GM18505 (cell line): ENCODE measurements around the gene MKI67.

Experiments
- ATAC-seq: cut with Tn5 transposase; IDR thresholded peaks from one replicate; pipeline ENCODE4 v1.9.1; 2021; ENCODE audit not compliant: unreplicated experiment
- POLR2A ChIP-seq: IDR thresholded peaks from 4 replicates; pipeline ENCODE4 v1.6.1; 2011; ENCODE audit warnings: borderline replicate concordance; ENCODE audit not compliant: insufficient read depth, insufficient read length; ENCODE audit errors: extremely low read depth

Gene MKI67

DNA sequence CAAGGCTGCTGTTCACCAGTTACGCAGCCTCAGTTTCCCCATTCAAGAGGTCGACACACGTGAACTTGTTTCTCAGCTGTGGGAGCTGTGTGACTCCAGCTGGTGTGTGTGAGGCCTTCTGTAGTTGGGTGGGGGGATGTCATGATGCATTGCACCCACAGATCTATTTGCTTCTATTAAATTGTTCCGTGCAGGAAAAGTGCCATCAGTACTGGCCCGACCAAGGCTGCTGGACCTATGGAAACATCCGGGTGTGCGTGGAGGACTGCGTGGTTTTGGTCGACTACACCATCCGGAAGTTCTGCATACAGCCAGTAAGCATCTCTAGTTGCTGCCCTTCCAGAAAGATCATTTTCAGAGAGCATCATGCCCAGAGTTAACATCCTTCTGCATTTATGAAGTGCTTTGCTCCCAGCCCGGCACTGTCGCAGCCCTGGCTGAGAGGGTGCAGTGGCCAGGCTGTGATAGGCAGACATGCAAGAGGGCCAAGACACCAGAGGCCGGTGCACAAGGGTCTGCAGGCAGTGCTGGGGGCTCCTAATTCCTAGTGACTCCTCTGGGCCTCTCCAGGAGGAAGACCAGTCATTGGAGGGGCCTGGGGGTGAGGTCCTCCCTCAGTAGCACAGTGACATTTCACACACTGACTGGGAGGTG lies 60.2 kb downstream of the MKI67 start:
- TF ChIP-seq POLR2A: no peak
- ATAC-seq: no peak

DNA sequence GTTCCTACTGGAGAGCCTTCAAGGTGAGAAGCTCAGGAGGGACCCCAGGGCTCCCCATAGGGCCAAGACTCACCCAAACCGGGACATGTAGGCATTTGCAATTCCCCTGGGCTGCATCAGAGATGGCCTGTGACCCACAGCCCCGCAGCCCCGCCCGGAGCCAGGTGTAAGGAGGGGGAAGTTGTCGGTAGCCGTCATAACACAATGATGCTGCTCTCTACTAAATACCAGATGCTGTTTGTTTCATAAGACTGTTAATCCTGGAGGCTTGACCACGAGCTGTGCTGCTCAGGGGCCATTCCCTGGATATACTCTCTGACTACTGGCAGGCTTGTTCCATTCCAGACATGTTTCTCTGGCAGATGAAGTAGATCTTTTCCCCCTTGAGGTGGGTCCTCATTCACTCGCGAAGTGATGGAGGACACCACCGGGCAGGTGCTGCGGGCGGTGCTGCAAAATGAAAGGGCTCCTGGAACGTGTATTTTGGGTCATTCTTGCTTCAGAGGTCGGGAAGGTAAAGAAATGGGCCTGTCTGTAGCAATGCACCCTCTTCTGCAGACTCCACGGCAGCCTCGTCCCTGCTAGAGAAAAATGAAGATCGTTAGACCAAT lies 61.1 kb downstream of the MKI67 start:
- peak; percentile 33 for ATAC-seq
- TF ChIP-seq POLR2A: no peak

DNA sequence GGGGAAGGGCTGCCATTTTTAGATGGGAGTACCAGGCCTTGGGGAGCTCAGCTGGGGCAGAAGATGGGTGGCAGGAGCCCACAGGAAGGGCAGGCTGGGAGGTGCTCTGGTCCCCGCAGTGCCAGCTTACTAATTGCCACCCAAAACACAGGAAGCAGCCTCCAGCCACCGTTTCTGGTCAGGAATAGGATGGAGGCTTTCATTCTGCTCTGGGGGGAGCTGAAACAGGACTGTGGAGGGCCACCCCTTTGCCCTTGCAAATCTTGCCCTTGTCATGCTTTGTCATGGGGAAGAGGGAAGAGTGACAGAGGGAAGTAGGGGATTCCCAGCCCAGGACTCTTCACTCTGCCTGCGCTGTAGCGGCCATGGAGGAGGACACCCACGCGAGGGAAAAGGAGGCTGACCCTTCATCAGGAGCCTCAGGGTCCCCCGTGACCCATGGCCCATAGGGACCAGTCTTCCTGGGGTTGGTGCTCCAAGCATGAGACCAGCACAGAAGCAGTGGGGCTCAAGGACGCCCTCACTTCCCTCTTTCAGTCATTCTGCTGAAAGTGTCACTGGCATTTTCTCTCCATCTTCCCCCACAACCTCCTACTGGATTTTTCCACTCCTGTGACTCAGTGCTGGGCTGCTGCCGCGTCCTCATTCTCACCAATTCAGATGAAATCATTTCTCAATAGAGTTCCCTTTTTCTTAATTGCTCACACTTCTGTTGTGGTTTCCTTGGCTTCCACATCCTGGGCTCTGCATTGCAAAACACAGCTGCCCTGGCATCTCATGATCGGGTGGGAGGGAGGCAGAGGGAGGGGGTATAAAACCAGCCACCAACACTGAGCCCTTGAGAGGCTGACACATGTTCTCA lies 61.9 kb downstream of the MKI67 start:
- no peak for TF ChIP-seq POLR2A
- peak; percentile 69 for ATAC-seq

DNA sequence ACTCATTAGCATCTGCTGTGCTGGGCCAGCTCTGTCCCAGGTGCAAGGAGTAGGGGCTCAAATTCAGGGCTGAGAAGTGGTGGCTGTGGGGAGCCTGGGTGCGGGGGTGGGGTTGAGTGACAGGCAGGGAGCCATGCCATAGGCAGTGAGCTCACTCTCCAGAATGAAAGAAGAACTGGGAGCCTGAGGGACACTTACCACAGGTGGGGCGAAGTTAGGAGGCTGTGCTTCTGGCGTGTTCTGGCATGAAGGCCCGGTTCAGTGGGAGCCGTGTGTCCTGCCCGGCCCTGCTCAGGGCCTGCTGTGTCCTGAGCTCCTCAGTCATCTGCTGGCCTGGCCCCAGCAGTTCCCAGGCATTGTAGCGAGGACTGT lies 62.5 kb downstream of the MKI67 start:
- ATAC-seq: no peak
- TF ChIP-seq POLR2A: no peak

DNA sequence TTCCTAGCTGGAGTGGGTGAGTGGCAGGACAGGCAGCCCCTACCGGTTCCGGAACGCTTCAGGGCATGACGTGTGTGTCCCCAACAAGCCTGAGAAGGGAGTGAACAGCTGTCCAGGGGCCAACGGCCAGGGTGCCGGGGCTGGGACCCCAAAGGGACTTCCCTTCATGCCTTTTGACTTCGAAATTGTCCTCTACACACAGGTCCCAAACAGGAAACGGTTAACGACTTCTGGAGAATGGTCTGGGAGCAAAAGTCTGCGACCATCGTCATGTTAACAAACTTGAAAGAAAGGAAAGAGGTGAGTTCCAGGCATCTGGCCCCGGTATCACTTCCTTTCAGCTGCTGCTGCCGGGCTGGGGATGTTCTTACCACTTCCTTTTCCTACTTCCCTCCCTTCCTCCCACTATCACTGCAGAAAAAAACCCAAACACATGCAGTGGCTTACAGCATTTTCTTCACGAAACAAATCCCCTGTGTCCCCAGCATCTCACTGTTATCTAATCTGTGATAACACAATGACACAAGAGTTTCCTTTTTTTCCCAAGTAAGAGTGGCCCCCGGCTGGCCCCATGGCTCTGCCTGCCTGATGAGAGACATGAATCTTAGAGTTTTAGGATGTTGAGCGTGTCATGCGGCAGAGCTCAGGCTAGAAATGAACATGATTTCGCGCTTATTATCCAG lies 63.2 kb downstream of the MKI67 start:
- peak; percentile 42 for ATAC-seq
- peak; percentile 24 for TF ChIP-seq POLR2A

DNA sequence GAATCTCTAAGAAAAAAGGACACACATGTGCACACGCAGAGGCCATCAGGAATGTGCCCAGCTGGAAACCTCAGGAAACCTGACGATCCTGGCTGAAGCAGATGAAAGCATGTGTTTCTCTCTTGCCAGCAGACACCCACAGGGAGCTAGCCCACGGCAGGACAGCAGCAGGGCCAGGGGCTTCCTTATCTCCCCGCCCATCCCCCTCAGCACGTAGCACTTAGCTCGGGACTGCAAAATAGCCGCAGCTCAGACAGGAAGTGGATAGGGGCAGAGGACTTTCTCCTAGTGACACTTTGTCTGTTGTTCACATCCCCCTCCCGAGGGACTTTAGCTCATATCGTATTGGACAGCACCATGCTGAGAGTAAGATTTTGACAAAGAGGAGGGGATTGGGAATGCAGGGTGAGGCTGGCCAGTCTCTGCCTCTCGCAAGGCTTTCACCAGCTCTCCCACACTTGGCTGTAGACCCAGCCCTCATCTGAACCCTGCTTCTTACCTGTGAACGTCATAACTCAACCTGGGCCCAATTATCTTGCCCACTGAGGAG lies 63.8 kb downstream of the MKI67 start:
- TF ChIP-seq POLR2A: no peak
- ATAC-seq: no peak

DNA sequence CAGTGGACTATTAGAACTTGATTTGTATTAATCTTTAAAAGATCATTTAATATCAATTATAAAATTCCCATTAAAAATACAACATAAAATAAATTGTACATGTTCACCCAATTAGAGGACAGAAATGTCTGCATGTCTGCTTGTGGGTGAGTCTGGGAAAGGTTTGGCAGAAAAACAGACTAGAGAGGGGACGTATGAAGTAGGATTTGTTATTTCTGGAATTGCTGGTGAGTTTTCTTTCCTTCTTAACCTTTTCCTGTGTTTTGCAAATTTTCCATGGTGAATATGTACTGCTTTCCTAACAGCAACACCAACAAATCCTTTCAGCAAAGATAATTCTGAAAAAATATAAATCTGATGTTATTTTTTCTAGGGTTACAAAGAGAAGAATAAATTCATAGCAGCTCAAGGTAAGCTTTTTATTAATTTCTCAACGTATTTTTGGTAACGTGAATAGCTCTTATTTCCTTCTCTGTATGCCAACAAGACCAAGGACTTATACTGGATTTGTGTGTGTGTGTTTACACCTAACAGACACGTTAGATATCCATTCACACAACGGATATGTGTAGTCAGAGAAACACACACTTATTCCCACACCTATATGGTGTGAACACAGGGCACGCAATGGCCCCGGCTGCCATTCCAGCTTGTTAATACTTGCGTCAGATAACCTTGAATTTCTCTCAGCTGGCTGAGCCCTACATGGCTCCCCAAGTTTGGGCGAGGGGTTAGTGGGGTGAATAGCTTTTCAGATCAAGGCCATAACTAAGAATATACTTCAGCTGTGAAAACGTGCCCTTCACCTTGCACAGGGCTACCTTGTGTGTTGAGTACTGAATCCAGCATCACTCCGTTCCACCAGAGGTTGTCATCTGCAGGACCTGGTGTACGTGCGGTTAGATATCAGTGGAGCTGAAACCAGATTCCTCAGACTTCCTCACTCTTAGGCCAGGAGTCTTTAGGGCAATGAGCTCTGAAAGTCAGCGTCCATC lies 64.6 kb downstream of the MKI67 start:
- TF ChIP-seq POLR2A: no peak
- no peak for ATAC-seq

DNA sequence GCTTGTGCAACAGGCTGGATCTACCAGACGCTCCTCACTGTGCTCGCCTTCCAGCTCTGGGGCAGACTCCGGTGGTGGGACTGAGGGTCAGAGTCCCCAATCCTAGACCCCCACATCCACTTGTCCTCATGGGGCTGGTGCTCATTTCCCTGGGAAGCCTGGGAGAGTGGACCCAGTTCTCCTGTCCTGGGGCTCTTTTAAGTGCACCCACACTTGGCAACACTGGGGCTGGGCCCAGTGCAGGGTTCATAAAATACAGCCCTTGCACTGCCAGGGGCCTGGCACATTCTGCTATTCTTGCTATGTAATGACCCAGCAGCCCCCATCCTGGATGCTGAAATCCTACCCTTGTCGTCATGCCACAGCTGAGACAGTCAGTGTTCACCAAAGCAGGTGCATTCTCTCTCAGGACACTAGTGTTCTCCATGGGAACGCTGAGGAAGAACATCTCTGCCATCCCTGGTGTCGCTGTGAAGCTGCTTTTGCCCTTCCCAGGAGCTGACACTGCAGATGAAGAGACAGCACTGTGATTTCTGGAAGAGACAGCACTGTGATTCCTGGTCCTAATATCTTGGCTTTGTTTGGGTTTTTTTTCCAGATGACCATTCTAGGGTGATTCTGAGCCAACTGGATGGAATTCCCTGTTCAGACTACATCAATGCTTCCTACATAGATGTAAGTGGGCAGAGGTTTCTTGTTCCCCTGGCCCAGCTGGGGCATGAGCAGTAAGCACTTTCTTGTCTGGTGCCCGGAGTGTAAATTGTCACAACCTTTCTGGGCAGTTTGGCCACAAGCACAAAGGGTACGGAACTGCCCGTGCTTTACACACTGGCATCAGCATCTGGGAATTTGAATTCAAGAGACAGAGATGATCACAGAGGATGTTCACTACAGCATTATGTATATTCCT lies 65.6 kb downstream of the MKI67 start:
- no peak for ATAC-seq
- no peak for TF ChIP-seq POLR2A

DNA sequence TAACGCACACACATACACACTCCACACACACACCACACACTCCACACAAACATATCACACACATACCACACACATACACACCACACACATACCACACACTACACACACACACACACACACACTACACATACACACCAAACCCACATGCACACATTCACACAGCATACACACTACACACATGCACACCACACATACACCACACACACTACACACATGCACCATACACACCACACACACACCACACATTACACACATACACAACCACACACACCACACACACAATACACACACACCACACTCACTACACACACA lies 66.3 kb downstream of the MKI67 start:
- ATAC-seq: no peak

DNA sequence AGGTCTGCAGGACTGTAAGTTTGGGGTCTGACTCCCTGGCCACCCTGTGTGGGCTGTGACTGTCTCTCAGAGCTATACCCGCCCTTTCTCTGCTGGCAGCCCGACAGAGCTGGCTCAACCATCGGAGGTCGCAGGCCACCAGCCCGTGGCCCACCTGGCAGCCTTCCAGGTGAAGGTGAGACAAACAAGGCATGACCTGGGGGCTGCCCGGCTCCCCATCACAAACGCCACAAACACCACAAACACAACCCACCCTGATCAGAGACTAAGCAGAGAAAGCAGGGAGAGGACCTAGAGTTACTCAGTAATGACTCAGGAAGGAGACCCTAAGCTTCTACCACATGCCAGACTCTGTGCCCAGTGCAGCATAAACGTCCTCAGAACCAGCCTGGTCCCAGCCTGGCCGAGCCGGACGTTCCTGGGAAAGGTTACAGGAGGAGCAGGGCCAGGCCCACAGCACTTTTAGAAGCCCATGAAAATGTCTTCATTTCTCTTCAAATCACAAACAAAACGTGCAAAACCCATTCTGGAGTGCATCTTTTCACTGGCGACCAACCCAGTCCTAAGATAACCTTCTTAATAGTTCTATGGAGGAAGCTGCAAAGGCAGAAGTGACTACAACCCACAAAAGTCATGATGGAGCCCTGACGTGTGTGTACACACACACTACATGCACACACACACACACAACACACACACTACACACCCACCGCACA lies 66.8 kb downstream of the MKI67 start:
- TF ChIP-seq POLR2A: no peak
- ATAC-seq: no peak

More for the DNA sequence above, 66.3 kb downstream of the MKI67 start:
- no peak for TF ChIP-seq POLR2A

DNA sequence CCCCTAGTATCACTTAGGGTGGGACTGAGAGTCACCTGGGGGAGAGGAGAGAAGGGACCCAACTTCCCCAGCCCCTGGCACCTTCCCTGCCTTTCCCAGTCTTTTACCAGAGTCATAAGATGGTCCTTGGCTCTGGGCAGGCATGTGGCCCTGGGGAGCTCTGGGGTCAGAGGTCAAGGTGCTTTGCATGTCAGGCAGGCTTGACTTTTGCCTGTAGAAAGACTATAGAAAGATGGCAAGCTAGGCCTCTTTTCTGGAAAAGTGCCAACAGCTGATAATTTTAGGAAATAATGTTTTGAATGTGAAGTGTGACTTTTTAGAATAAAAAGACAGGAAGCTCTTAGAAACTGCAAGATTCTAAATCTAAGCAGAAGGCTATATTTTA lies 67.5 kb downstream of the MKI67 start:
- TF ChIP-seq POLR2A: no peak
- ATAC-seq: no peak
